K562 (cell line): ENCODE results near the gene NKAPL.

Source experiments
- HDAC3 ChIP-seq: fragments of 450-650 bp; IDR thresholded peaks from 2 replicates; pipeline ENCODE4 v1.6.1; 2018; ENCODE audit warnings: borderline replicate concordance, mild to moderate bottlenecking, moderate library complexity; ENCODE audit not compliant: partially characterized antibody
- NFIC ChIP-seq: fragments of 450-650 bp; IDR thresholded peaks from 2 replicates; pipeline ENCODE4 v1.6.1; 2017; ENCODE audit warnings: mild to moderate bottlenecking, inconsistent platforms
- RAD21 ChIP-seq, 2 experiments: fragments of 250-450 bp in 1 of 2; fragments of 450-650 bp in 1 of 2; sonication (Bioruptor Pico) in 1 of 2; formaldehyde crosslinking in 1 of 2; IDR thresholded peaks in 1 of 2; conservative IDR thresholded peaks in 1 of 2; 2 replicates each; pipeline versions ENCODE4 v1.4.0 to v1.8.0; 2020 to 2022; ENCODE audit warnings: mild to moderate bottlenecking in 2 of 2, moderate library complexity in 1 of 2
- TOE1 ChIP-seq, 2 experiments: fragments of 450-650 bp in 1 of 2; sonication (generic) in 1 of 2; formaldehyde crosslinking in 1 of 2; IDR thresholded peaks; 2 replicates each; pipeline versions ENCODE4 v1.7.1 to v1.8.0; 2016 to 2022; ENCODE audit warnings: borderline replicate concordance in 2 of 2, mild to moderate bottlenecking in 2 of 2, antibody characterized with exemption in 1 of 2, inconsistent platforms in 1 of 2, low read depth in 1 of 2, missing genetic modification reagents in 1 of 2, moderate library complexity in 1 of 2

DNA sequence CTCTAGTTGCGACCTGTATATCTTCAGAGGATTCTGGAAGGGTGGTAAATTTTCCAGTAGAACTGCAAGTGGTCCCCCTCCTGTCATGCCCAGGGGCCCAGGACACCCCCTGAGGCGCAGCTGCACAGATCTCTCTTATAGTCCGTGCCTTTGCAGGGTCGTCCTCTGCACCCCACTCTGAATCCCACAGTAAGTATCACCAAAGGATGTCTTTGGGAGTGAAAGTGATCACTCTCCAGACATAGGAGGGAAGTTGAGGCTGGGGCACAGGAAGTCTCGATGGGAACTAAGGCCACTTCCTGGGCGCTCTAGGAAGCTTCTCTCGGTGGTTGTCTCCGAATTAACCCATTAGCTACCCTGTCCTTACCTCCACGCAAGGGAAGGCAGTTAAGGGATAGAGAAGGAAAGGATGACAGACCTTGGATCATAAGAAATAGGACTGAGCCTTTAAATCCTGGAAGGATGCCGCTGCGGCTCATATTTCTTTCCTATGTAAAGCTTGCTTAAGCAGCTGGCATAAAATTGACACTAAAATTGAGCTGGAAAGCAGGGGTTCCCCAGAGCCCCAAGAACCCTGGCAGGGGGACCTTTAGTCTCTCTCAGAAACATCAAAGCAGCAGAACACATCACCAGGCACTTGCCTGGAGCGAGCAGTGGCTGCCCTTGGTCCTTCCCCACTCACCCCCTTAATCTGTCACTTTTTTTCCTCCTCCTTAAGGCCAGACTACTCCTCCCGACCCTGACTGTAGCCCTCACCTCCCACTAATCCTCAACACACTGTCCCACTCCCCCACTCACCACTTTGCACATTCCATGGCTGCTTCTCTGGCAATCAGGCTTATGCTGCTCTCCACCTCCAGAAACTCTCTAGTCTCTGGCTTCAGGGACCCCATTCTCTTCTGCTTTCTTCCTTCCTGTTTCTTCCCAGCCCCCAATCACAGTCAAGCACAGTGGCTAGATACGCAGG is 6.8 kb upstream of the NKAPL start, which contains the start of gene ZKSCAN4:
- peak; percentile 66 for TF ChIP-seq TOE1 (IDR thresholded peaks at IDR 0.05; ENCODE audit: borderline replicate concordance)
- TF ChIP-seq TOE1 (CRISPR knock-in tag; IDR thresholded peaks at IDR 0.05; ENCODE audit: borderline replicate concordance, low read depth): no peak; the same call in 1 of the 2 replicates
- peak; percentile 35 to 38 for TF ChIP-seq RAD21 (CRISPR knock-in tag; conservative IDR thresholded peaks at IDR 0.05 in 1 of 2, IDR thresholded peaks at IDR 0.05 in 1 of 2)
- peak; percentile 20 for TF ChIP-seq HDAC3
- TF ChIP-seq NFIC: peak; percentile 59
